ENCODE data around the gene RAB30. TPM values are rescaled to one million over a fixed set of nuclear protein-coding genes. Genes with fewer than 3 reads are reported as not detected.

RAB30 gene
- total RNA-seq, 2 donors from 2014 or later, result 12.1 to 19.0 TPM

DNA sequence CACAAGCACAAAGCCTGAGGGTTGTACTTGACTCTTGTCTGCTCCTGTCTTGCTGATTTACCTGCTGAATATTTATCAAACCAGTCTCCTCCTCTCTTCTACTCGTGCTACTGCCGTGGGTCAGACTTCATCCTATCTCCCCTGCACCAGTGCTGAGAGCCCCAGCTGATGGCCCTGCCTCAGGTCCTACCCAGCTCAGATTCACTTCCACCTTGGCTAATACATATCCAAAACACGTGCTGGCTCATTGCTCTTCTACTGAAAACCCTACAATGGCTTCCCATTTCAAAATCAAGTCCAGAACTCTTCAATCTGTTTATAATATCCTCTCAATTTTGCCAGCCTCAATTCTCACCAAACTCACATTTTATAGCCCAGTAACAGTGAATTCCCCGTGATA is 48.3 kb downstream of the RAB30 start:
- no peaks in the 10 kb centered on the region for H3K36me3 ChIP-seq
- peaks cover 0 to 58% of the 10 kb centered on the region in 2 donors for H3K4me1 ChIP-seq
- TF ChIP-seq, protein P1, sequence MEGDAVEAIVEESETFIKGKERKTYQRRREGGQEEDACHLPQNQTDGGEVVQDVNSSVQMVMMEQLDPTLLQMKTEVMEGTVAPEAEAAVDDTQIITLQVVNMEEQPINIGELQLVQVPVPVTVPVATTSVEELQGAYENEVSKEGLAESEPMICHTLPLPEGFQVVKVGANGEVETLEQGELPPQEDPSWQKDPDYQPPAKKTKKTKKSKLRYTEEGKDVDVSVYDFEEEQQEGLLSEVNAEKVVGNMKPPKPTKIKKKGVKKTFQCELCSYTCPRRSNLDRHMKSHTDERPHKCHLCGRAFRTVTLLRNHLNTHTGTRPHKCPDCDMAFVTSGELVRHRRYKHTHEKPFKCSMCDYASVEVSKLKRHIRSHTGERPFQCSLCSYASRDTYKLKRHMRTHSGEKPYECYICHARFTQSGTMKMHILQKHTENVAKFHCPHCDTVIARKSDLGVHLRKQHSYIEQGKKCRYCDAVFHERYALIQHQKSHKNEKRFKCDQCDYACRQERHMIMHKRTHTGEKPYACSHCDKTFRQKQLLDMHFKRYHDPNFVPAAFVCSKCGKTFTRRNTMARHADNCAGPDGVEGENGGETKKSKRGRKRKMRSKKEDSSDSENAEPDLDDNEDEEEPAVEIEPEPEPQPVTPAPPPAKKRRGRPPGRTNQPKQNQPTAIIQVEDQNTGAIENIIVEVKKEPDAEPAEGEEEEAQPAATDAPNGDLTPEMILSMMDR (IDR thresholded peaks at IDR 0.05), result no peak
- H3K27ac ChIP-seq, result no peak overlapping the region
- no peaks in the 10 kb centered on the region for H3K9me3 ChIP-seq
- H3K4me3 ChIP-seq, result no peak overlapping the region
- DNase-seq (ENCODE audit: low spot score), result no peak
- H3K27me3 ChIP-seq, result no peaks in the 10 kb centered on the region

GRCh38 chr11:83021780-83022125 is 49.9 kb downstream of the RAB30 start:
- Histone ChIP-seq H3K27ac (no peak overlapping the region), H3K4me3 (no peak overlapping the region), H3K4me1 (peaks cover 0 to 49% of the 10 kb centered on the region in 2 donors), H3K9me3 (no peaks in the 10 kb centered on the region), H3K27me3 (no peaks in the 10 kb centered on the region), H3K36me3 (no peaks in the 10 kb centered on the region)
- no peak for DNase-seq (ENCODE audit: low spot score)
- TF ChIP-seq, protein P1 (IDR thresholded peaks at IDR 0.05), result no peak

DNA sequence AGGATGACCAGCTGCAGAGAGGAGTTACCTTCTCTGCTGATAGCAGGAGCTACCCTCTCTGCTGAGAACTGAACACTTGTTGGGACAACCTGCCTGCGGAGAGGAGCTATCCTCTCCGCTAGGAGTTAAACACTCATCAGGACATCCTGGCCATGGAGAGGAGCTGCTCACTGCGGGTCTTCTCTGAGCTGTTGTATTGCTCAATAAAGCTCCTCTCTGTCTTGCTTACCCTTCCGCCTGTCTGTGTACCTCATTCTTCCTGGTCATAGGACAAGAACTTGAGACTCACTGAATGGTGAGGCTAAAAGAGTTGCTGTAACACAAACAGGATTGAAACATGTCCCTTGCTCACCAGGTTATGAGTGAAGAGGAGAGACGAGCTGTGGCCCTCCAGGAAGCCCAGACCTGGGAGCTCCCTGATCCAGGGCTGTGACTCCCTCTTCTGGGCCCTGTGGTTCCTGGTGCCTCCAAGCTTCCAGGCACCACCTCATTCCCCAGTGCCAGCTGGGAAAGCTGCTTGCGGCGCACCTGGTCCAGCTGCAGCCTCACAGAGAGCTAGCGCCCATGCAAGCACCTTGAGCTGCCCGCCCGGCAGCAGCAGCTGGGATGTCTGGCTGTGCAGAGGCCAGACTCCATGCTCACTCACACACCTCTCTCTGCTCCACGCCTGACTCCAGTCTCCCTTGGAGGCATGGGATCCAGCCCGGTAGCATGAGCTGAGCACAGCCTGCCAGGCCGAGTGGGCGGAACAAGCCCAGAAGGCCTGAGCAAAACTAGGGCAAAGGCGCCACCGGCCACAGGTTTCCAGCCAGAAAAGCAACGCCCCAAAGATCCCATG is 50.5 kb downstream of the RAB30 start:
- no peak overlapping the region for H3K27ac ChIP-seq
- no peak overlapping the region for H3K4me3 ChIP-seq
- no peaks in the 10 kb centered on the region for H3K36me3 ChIP-seq
- H3K9me3 ChIP-seq, result no peaks in the 10 kb centered on the region
- no peaks in the 10 kb centered on the region for H3K27me3 ChIP-seq
- TF ChIP-seq, protein P1 (IDR thresholded peaks at IDR 0.05), result no peak
- peaks cover 0 to 44% of the 10 kb centered on the region in 2 donors for H3K4me1 ChIP-seq
- no peak for DNase-seq (ENCODE audit: low spot score)

GRCh38 chr11:83019888-83020579 is 51.7 kb downstream of the RAB30 start:
- Histone ChIP-seq H3K27ac (peak overlapping the region in 1 of 2 donors; percentile 17), H3K27me3 (no peaks in the 10 kb centered on the region), H3K4me3 (no peak overlapping the region), H3K4me1 (peaks cover 0 to 33% of the 10 kb centered on the region in 2 donors), H3K9me3 (no peaks in the 10 kb centered on the region), H3K36me3 (no peaks in the 10 kb centered on the region)
- no peak for DNase-seq (ENCODE audit: low spot score)
- TF ChIP-seq, protein P1 (IDR thresholded peaks at IDR 0.05), result no peak

DNA sequence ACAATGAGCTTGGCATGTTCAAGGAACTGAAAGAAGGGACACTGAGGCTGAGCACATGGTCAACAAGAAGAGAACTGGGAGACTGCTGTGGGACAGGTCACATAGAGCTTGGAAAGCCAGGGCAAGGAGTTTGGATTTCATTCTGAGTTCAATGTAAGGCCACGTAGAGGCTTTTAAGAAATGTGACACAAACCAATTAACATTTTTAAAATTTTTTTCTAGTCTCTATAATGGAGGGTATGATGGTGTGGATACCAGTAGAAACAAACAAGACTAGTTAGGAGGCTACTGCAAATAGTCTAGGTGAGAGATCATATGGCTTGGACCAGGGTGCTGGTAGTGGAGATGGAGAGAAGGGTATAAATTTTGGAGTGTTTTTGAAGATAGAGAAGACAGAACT is 56.7 kb downstream of the RAB30 start:
- no peaks in the 10 kb centered on the region for H3K36me3 ChIP-seq
- H3K4me3 ChIP-seq, result no peak overlapping the region
- H3K4me1 ChIP-seq, result peaks cover 0 to 28% of the 10 kb centered on the region in 2 donors
- no peaks in the 10 kb centered on the region for H3K9me3 ChIP-seq
- H3K27me3 ChIP-seq, result no peaks in the 10 kb centered on the region
- H3K27ac ChIP-seq, result no peak overlapping the region
- DNase-seq (ENCODE audit: low spot score), result no peak
- TF ChIP-seq, protein P1 (IDR thresholded peaks at IDR 0.05), result no peak
